Stimulated activated CD4-positive, alpha-beta T cell treated with anti-CD3 and anti-CD28 coated beads, Interleukin-2, amount 100 ng/mL, for 48 hours (primary cell): ENCODE measurements around the gene ADRM1.

Experiments
- DNase-seq, 2 donors: peaks; one replicate each; pipeline ENCODE4 v3.0.0-alpha.2; 2020

The ADRM1 gene

DNA sequence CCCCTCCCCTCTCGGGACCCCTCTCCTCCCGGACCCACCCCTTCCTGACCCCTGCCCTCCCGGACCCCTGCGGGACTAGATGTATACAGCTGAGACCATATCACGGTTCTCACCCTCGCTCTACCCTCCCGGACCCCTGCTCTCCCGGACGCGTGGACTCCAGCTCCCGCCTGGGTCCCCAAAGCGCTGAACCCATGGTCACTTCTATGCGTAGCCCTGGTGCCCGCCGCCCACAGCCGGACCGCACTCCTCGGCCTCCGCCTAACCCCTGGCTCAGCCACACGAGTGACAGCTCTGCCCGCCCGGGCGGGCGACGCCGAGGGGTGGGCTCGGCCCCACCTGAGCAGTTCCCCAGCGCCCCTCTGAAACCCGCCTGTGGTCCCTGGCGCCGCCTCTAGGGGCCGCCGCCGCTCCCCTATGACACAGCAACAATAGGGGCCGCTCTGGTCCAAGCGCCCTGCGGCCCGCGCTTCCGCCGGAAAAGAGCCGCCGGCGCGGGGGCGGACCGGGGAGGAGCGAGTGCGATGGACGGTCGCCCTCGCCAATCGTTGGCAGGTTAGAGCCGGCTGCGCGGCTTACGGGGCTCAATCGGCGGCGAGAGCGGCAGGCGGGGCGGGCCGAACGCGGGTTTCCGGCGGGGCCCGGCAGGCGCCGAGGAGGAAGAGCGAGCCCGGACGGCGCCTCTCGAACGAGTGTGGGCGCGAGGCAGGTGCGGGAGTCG, at the start of gene ADRM1:
Gene ADRM1, plus strand, starts transcription at position 657 of the 721 bp plus-strand sequence. CDS start 572 bp downstream, outside the sequence.
- peak; percentile 94 to 97 for DNase-seq

DNA sequence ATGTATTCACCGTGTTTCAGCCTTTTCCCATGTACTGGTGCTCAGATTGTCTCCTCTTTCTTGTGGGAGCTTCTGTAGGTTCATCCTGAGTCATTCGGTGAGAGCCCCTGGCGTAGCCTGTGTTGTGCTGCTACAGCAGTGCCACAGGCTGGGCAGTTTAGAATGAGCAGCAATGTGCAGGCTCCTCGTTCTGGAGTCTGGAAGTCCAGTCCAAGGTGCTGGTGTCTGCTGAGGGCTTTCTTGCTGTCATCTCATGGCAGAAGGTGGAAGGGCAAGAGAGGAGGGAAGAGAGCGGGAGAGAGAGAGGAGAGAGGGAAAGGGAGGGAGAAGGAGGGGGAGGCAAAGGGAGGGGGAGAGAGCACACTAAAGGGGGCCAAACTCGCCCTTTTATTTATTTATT, 49.4 kb upstream of the ADRM1 start:
- DNase-seq, result no peak

GRCh38 chr20:62254021-62254724, 48.6 kb upstream of the ADRM1 start:
- no peak for DNase-seq

DNA sequence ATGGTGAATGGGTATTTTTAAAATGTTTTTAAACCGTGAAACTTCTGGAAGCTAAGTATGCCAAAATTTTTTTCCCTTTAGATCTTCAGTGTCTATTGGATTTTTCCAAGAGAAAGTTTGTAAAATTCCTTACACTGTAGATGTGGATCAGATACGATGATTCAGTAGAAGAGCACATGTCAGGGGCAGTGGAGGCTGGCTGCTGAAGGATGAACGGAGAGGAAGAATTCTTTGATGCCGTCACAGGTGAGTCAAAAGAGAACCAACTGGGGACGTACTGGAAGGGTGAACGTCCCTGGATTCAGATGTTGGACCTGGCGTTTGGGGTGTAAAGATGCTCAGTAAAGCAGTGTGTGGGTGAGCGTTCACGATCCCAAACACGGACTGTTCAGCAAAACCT, 46.8 kb upstream of the ADRM1 start:
- DNase-seq, result no peak

GRCh38 chr20:62258499-62259293, 44.1 kb upstream of the ADRM1 start:
- DNase-seq, result no peak

- no peak for DNase-seq
Measured at GRCh38 chr20:62259294-62259565, 43.6 kb upstream of the ADRM1 start.

- DNase-seq, result no peak
Measured at GRCh38 chr20:62262064-62262463, 40.7 kb upstream of the ADRM1 start.

DNA sequence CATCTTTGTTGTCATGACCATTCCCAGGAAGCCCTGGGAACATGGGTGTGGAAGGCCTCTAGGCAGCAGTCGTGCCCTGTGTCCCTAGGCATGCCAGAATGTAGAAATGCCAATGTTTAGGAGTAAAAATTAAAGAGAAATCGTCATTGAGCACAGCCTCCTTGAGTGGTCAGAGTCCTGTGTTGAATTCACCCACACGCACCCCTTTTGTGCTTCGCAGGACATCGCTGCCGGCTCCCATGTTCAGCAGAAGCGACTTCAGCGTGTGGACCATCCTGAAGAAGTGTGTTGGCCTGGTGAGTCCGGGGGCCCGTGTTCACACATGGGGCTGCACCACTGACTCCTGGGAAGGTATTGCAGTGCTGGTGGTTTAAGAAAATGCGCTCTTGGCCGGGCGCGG, 39.4 kb upstream of the ADRM1 start:
- DNase-seq, result no peak

- no peak for DNase-seq
Measured at GRCh38 chr20:62265365-62265764, 37.4 kb upstream of the ADRM1 start.

- DNase-seq, result no peak
Measured at GRCh38 chr20:62266340-62266739, 36.5 kb upstream of the ADRM1 start.

DNA sequence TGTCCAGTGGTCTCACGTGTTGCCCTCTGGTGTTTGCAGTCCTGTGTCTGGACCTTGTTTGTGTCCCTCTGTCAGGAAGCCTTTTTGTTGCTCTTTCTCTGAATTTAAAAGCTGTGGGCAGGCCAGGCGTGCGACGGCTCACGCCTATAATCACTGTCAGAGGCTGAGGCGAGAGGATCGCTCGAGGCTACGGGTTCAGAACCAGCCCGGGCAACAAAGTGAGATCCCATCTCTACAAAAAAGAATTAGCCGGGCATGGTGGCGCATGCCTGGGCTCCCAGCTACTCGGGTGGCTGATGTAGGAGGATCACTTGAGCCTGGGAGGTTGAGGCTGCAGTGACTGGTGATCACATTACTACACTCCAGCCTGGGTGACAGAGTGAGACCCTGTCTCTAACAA, 35.9 kb upstream of the ADRM1 start:
- DNase-seq, result no peak

DNA sequence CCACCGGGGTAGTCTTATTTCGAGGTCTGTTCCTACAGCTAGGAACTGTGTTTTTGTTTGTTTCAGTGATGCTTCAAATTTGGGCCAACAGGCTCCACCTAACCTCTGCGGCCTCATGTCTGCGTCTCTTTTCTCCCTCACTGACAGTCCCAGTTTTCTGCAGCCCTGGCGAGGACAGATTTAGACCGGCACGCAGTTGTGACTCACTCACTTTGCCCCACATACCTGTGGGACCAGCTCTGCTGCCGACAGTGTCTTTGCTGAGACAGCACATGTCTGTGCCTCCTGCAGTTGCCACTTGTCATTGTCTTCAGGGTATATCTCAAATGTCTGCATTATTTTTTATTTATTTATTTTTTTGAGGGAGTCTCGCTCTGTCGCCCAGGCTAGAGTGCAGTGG, 35.3 kb upstream of the ADRM1 start:
- no peak for DNase-seq

DNA sequence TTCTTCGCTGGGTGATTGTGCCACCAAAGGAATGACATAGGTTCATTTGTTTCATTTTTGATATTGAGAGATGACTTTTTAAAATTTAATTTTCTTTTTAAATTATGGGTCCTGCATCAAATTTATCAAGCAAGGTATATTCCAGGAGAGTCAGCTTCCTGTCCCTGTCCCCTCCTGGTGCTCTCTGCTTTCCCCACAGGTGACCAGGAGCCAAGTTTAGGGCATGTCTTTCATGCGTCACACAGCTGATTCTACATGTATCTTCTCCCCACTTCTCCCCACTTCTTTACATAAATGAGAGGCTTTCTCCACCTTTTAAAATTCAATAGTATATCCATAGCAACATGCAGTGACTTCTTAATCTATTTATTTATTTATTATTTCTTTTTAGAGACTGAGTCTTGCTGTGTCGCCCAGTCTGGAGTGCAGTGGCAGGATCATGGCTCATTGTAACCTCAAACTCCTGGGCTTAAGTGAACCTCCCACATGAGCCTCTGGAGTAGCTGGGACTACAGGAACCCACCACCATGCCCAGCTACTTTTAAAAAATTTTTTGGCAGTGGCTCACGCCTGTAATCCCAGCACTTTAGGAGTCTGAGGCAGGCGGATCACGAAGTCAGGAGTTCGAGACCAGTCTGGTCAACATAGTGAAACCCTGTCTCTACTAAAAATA, 34.4 kb upstream of the ADRM1 start:
- DNase-seq, result no peak

GRCh38 chr20:62269378-62269777, 33.4 kb upstream of the ADRM1 start:
- no peak for DNase-seq

GRCh38 chr20:62269871-62270270, 32.9 kb upstream of the ADRM1 start:
- no peak for DNase-seq

- no peak for DNase-seq
Measured at GRCh38 chr20:62272200-62272599, 30.6 kb upstream of the ADRM1 start.

GRCh38 chr20:62273416-62273815, 29.4 kb upstream of the ADRM1 start:
- DNase-seq, result no peak

DNA sequence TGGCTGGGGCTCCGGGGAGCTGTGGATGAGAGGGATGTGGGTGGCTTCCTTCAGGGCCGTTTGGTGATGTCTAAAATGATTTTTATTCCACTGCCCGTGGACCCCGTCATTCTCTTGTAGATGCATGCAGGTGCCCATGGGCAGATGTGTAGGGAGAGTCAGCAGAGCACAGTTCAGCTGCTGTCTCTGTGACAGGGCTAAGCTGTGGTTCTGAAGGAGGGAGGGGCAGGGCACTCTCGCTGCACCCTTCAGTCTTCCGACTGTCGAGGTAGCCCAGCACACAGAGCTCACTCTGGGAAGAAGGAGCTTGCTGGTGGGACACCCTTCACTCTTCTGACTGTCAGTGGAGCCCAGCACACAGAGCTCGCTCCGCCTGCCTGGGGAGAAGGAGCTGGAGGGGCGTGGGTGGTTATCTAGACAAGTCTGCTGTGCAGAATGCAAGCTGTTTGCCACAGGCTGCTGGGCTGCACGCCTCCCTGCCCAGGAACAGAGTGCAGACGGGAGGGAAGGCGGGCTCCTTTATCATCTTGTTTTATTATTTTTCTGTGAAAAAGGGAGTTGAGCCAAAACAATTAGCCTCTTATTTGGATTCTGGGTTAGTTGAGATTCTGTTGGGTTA, 28.4 kb upstream of the ADRM1 start:
- no peak for DNase-seq

GRCh38 chr20:62275219-62275618, 27.6 kb upstream of the ADRM1 start:
- DNase-seq, result no peak

GRCh38 chr20:62276439-62276838, 26.4 kb upstream of the ADRM1 start:
- DNase-seq, result no peak

DNA sequence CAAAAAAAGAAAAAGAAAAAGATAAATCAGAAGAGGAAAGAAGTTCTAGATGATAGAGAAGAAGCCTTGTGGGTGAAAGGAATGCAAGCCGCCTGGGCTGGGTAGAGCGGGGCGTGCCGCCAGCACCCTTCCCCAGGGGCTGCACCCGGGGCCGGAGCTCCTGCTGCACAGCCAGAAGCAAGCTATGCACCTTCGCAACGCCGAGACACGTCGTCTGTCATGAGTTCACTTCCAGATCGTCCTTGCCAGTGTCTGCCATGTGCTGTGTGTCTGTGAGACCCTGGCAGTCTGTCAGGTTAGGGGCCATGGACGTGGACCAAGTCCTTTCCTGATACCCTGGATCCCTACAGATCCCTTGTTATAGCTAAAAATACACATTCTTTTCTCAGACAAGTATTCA, 25.5 kb upstream of the ADRM1 start:
- no peak for DNase-seq

DNA sequence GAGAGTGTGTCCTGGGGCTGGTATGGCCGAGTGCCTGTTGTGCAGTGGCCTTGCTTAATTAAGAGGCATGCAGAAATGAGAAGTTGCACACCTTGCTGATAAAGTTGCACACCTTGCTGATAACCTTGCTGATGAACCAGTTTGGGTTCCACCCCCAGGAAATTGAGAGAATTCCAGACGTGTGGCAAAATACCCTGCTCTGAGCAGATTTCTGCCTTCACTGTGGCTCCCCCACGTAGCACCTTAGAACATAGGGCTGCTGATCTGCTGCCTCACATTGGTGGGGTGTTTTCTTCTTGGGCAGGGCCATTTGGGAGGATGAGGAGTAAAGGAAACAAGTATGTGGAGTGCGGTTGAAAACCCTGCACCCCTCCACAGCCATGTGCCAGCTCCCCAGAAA, 22.5 kb upstream of the ADRM1 start:
- no peak for DNase-seq
